Measurements from ENCODE around the gene NEK9. TPM values are rescaled to one million over a fixed set of nuclear protein-coding genes. Genes with fewer than 3 reads are reported as not detected.

Gene NEK9
- polyA plus RNA-seq, 3 donors: 15.9 to 37.8 (median 33.0) TPM

DNA sequence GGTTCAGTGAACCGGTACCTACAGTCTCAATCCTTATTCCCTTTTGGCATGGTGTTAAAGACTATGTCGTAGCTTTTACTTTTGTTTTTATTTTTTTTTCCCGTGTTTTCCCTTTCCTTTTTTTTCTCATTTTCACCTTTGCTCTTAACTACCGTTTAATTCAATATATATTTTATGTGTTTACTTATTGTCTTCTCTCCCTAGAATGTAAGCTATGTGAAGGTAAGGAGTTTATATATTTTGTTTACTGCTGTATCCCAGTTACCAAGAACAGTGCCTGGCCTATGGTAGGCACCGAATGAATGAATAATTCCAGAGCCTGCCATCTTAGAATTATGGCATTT, 75.3 kb downstream of the NEK9 start:
- 15 to 31% (median 29%) methylated on average over 5 of the region's 5 CpGs for WGBS, 3 donors
- no peak overlapping the region for H3K27ac ChIP-seq (ENCODE audit: low read depth, low read length)

DNA sequence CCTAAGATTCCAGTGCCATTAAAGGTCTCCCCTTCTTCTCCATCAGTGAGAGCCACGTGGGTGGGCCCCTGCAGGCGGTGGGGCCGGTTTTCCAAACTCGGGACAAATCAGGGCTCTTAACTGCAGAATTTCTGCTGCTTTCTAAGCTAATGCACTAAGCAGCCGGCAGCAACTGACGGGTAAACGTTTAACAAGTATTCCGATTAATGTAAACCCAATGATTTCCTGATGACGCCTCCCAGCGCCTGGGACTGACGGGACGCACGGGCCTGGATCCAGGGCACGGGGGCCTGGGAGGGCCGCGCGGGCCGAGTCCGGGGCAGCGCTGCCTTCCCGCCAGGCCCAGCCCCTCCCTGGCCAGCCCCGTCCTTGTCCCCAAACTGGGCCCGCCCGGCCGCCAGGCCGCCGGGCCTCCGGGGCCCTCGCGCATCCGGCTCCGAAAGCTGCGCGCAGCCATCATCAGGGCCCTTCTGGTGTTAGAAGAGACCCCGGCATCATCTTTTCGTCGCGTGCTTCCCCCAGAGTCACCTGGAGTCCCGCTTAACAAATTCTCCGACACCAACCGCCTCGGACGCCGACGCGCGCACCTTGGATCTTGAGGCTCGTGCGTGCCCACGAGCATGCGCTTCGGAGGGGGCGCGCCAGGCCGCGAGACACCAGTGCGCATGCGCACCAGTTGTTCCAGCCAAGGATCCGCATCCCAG, 75.8 kb downstream of the NEK9 start, which contains the start of gene MLH3:
Gene MLH3, minus strand, starts transcription at position 616 of the 704 bp plus-strand sequence. CDS start 1,812 bp downstream, outside the sequence.
- 0 to 1% (median 1%) methylated on average over 59 of the region's 59 CpGs for WGBS, 3 donors
- H3K27ac ChIP-seq (ENCODE audit: low read depth, low read length): peak within 1 kb of the TSS; percentile 83

DNA sequence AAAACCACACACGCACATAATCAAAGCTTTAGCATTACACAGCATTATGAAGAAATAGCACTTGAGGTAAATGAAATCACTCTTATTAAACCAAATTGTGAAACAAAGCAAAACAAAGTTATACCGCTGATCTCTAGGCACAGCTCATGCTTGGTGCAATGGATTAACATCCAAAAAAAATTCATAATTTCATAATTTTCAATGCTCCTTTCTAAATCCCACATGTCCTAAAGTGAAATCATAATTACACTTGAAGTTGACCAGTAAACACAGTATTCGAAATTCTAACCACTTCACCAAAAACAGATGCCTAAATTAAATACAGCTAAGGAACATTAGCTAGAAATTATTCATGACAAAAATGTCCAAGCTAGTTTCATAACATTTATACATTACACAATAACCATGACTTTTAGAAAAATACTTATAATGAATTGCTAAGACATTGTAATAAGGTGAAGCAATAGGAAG, 77.1 kb downstream of the NEK9 start:
- H3K27ac ChIP-seq (ENCODE audit: low read depth, low read length): no peak overlapping the region
- 39 to 87% (median 49%) methylated on average over 3 of the region's 3 CpGs for WGBS, 3 donors

DNA sequence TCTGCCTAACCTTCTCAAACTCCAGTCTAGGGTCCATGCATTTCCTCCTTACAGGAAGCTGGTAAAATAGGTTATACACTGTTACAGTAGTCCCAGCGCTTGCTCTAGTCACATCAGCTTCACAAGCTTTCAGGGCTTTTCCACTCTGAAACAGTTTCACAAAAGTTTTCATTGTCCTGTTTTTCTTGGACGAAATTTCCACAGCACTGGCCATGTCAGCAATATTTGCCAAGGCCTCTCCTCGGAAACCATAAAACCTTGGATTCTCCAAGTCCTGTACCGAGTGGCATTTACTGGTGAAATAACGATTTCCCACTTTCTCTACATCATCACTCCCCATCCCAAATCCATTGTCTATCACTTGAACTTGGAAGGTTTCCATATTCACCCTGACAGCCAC, 77.7 kb downstream of the NEK9 start:
- H3K27ac ChIP-seq (ENCODE audit: low read depth, low read length): no peak overlapping the region
- WGBS, 3 donors: 67 to 88% (median 73%) methylated on average over 5 of the region's 5 CpGs

DNA sequence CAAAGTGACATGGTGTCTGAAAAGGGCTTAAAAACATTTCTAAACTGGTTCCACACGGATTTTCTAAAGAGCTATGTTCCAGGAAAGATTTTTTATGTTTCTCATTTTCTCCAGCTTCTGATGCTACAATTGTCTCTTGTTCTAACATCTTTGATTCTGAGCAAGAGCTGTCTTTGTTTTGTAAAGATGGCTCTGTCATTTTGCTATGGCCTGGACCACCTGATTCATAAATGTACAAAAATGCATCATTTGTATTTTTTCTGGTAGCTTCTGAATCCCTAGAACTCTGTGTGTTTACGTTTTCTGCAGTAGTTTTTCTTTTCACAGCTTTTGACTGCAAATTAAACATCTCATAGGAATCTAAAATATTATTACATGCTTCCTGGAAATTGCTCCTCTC, 78.7 kb downstream of the NEK9 start:
- no peak overlapping the region for H3K27ac ChIP-seq (ENCODE audit: low read depth, low read length)
- WGBS, 3 donors: 88 to 93% (median 90%) methylated on average over 2 of the region's 2 CpGs

DNA sequence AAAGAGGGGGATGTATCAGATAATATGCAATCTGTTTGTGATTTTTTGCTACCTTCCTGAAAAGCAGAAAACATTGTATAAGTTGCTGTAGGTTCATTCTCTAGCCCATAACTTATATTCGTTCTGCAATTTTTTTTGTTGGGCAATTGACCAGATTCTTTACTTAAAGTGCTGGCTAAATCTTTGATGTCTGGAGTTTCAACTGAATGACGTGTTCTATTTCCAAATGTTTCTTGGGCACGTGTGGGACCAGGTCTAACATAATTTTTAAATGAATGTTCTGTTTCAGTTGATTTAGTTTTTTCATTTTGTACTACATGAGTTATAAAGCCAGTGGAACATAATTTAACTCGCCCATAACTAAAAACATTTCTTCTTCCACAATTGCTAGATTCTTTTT, 79.3 kb downstream of the NEK9 start:
- 87 to 90% (median 88%) methylated on average over 4 of the region's 4 CpGs for whole genome bisulfite sequencing, 3 donors
- no peak overlapping the region for H3K27ac ChIP-seq (ENCODE audit: low read depth, low read length)

DNA sequence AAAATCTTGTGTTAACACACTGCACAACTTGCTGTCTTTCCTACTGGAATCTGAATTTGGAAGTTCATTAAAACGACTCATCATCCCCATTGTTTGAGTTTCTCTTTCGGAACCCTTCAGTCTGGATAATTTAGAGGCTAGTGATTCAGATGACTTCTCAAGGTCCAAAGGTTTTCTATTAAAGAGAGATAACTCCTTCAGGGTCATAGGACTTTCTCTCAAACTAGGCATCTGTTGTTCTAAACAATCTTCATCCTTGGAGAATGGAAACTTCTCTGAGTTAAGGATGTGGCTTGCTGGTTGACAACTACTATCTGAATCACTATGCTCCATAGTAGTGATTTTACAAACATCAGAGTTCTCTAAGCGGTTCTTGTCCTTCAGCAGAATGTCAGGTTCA, 79.9 kb downstream of the NEK9 start:
- 93 to 97% (median 96%) methylated on average over 3 of the region's 3 CpGs for WGBS, 3 donors
- H3K27ac ChIP-seq (ENCODE audit: low read depth, low read length): no peak overlapping the region

DNA sequence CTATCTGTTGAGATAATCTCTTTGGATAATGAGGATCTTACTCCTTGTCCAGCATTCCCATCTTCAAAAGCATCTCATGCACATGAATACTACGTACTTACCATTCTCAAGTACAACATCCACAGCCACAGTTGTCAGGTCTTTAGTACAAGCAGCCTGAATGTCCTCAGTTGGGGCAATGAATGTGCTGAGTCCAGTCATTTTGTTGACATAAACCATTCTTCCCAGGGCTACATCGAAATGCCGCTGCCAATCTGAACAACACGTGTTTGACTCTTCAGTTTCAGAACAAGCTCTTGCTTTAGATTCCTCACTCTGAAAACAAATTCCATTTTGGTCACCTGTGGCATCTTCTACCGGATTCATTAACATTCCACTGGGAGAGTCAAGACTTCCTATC, 80.6 kb downstream of the NEK9 start:
- 87 to 96% (median 95%) methylated on average over 5 of the region's 5 CpGs for WGBS, 3 donors
- H3K27ac ChIP-seq (ENCODE audit: low read depth, low read length): no peak overlapping the region

DNA sequence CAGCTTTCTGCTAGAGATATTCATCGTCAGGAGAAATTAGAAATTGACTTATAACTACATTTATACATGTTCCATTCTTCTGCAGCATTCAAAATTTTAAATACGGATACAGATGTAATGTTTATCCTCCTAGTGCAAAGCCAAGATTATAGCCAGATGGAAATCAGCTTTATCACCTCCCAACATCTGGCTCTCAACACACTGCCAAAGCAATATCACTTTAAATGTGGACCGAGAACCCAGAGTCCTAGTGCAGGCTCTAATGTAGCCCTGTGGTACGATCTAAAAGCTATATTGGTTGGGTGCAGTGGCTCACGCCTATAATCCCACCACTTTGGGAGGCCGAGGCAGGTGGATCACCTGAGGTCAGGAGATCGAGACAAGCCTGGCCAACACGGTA, 82.1 kb downstream of the NEK9 start:
- H3K27ac ChIP-seq (ENCODE audit: low read depth, low read length): no peak overlapping the region
- WGBS, 3 donors: 61 to 78% (median 66%) methylated on average over 8 of the region's 8 CpGs

DNA sequence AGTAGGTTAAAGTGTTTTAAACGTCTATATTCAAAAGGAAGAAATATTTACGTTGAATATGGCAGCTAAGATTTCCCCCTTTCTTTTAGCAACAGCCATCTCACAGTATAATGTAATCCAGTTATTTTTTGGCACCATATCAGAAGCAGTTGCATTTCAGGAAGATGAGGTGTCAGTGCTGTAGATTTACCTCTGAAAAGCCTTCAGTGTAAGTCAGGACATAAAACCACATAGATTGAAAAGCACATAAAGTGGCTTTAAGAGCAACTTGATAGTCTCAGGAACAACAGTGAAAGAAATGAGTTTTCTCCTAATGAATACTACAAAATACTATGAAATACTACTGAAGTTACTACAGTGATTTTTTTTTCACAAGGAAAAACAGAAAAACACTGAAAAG, 82.5 kb downstream of the NEK9 start:
- WGBS, 3 donors: 13 to 23% (median 21%) methylated on average over 2 of the region's 2 CpGs

DNA sequence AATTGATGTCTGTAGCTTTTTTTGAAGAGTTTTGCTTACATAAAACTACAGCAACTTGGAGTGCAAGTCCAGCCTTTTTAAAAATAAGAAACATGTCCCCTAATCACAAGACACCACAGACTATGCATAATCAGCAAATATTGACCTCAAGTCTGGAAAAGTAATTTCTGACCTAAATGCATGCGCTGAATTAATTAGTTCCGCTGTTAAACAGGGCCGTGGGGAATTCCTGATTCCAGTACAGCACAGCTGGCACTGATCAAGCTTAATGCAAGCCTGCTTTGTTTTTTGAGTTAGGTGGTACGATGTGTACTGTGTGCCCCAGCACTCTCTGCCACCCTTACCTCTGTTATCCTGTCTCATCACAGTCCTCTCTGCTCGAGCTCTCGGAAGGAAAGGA, 84.8 kb downstream of the NEK9 start:
- WGBS, 3 donors: 21 to 60% (median 53%) methylated on average over 6 of the region's 6 CpGs
- no peak overlapping the region for H3K27ac ChIP-seq (ENCODE audit: low read depth, low read length)

More for the DNA sequence above, 82.5 kb downstream of the NEK9 start:
- H3K27ac ChIP-seq (ENCODE audit: low read depth, low read length): no peak overlapping the region

DNA sequence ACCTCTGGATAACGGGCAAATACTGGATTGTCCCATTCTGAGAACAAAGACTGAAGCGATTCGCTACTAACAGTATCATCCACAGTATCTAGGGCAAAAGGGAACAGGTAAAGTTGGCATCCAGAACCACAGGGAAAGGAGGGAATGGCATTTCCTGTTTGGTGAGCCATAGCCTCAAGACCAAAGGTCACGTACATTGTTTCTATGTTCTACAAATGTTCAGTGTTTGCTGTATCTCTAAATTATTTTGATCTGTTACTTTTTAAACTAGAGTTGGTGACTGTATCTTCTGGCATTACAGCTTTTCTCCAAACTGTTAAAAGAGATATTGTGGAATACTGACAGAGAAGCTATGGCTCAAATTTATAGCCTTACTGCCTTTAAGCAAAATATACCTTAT, 85.2 kb downstream of the NEK9 start:
- H3K27ac ChIP-seq (ENCODE audit: low read depth, low read length): no peak overlapping the region
- WGBS, 3 donors: 34 to 96% (median 89%) methylated on average over 4 of the region's 4 CpGs

DNA sequence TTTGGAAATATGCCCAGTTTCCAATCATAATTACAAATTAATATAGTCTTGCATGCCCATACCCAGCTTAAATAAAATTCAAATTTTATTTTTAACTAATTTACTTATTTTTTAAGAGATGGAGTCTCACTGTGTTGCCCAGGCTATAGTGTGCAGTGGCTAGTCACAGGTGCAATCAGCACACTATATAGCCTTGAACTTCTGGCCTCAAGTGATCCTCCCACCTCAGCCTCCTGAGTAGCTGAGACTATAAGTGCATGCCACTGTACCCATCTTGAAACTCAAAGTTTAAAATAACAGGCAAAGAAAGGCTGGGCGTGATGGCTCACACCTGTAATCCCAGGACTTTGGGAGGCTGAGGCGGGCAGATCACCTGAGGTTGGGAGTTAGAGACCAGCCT, 85.9 kb downstream of the NEK9 start:
- 95 to 100% (median 98%) methylated on average over 2 of the region's 2 CpGs for WGBS, 3 donors

DNA sequence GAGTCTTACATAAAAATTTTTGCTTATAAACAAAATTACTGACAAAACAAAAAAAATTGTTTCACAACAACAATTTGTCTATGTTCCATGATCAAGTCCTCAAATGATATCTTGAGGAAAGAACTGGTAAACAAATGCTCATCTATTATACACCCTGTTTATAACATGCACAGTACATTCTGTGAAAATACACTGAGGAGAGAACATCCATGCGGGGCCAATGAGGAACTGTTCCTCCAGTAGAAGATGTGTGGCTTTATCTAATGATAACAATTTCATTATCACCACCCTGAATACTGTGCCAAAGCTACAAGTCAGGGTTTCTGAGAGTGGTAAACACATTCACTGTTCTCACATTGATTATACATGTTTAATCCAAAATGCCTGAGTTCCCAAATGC, 86.3 kb downstream of the NEK9 start:
- 81 to 91% (median 84%) methylated on average over 1 of the region's 1 CpG for WGBS, 3 donors
- H3K27ac ChIP-seq (ENCODE audit: low read depth, low read length): no peak overlapping the region

More for the DNA sequence above, 85.9 kb downstream of the NEK9 start:
- H3K27ac ChIP-seq (ENCODE audit: low read depth, low read length): no peak overlapping the region

DNA sequence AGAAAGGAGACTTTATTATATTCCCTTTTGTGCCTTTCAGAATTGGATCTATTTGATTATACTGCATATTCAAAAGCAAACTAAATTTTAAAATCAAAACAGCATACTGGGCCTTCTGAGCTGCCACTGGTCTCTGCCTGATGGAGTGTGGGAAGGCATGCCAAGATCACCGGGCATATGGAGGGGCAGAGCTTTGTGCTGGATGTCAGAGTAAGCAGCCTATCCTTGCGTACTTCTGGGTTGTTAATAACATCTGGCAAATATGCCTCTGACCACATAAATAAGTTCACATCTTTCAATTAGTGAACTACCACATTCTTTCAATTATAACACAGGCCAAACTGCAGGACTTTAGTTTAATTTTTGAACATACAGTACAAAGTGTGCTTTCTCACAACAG, 93.9 kb downstream of the NEK9 start:
- WGBS, 3 donors: 94 to 97% (median 95%) methylated on average over 2 of the region's 2 CpGs
- H3K27ac ChIP-seq (ENCODE audit: low read depth, low read length): no peak overlapping the region

DNA sequence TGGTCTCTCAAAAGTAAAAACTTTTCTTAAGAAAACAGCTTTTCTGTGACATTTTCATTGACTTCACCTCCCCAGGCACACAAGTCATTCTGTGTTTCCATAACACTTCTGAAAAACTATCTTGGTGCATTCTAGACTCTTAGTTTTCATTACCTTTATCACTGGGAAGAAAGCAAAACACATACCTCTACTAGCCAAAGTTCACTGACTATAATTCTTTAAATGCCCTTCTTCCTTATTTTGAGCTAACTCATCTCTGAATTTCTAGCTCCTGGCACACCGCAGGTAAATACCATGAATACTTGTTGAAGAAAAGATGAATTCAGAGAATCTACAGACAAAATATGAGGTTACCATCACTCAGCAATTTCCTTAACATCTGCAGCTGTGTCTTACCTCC, 96.7 kb downstream of the NEK9 start:
- WGBS, 3 donors: 0% methylated on average over 1 of the region's 1 CpG

More for the DNA sequence above, 96.7 kb downstream of the NEK9 start:
- H3K27ac ChIP-seq (ENCODE audit: low read depth, low read length): no peak overlapping the region

Other genes with a start within 250 kb of the NEK9 start
- 100 to 1,000 TPM in 1 of 3 donors, 10 to 100 TPM in 2; 42.7 to 112 (median 54.1) TPM for gene DLST, start 245.1 kb downstream of the NEK9 start, polyA plus RNA-seq
- gene RPS6KL1, start 203.8 kb downstream of the NEK9 start, polyA plus RNA-seq: 1 to 10 TPM; 4.4 to 6.5 (median 4.5) TPM
- 1 to 10 TPM; 2.9 to 6.2 (median 3.4) TPM for gene PGF, start 171.5 kb downstream of the NEK9 start, polyA plus RNA-seq
- gene EIF2B2, start 124.1 kb downstream of the NEK9 start, polyA plus RNA-seq: 10 to 100 TPM; 22.8 to 41.3 (median 28.9) TPM
- gene MLH3, start 75.6 kb downstream of the NEK9 start, polyA plus RNA-seq: 1 to 10 TPM; 5.1 to 8.9 (median 6.6) TPM
- gene ACYP1, start 63.0 kb downstream of the NEK9 start, polyA plus RNA-seq: 10 to 100 TPM in 1 of 3 donors, 1 to 10 TPM in 2; 6.8 to 19.5 (median 7.9) TPM
- 1 to 10 TPM in 2 of 3 donors, under 1 TPM in 1; 0.88 to 5.5 (median 3.6) TPM for gene ZC2HC1C, start 57.4 kb downstream of the NEK9 start, polyA plus RNA-seq
- 100 to 1,000 TPM in 2 of 3 donors, 10 to 100 TPM in 1; 73.3 to 243 (median 215) TPM for gene TMED10, start 49.6 kb upstream of the NEK9 start, polyA plus RNA-seq
- gene FOS, start 151.8 kb upstream of the NEK9 start, polyA plus RNA-seq: 1,000 to 10,000 TPM in 2 of 3 donors, 100 to 1,000 TPM in 1; 170 to 1,921 (median 1,284) TPM